ENCODE results near the gene CLEC4G.
"Not testable (repeated sequence)": the region's sequence is repeated elsewhere in the genome, so short reads cannot be mapped to it uniquely, and the experiment has no call there.

GRCh38 chr19:7764157-7764556 is 32.2 kb upstream of the CLEC4G start:
- not testable (repeated sequence) for TF ChIP-seq EZH2 (optimal IDR thresholded peaks at IDR 0.05; ENCODE audit: low read depth, low read length); EZH2phosphoT487 (IDR thresholded peaks at IDR 0.05; ENCODE audit: low read length)
- TF ChIP-seq, protein P1, sequence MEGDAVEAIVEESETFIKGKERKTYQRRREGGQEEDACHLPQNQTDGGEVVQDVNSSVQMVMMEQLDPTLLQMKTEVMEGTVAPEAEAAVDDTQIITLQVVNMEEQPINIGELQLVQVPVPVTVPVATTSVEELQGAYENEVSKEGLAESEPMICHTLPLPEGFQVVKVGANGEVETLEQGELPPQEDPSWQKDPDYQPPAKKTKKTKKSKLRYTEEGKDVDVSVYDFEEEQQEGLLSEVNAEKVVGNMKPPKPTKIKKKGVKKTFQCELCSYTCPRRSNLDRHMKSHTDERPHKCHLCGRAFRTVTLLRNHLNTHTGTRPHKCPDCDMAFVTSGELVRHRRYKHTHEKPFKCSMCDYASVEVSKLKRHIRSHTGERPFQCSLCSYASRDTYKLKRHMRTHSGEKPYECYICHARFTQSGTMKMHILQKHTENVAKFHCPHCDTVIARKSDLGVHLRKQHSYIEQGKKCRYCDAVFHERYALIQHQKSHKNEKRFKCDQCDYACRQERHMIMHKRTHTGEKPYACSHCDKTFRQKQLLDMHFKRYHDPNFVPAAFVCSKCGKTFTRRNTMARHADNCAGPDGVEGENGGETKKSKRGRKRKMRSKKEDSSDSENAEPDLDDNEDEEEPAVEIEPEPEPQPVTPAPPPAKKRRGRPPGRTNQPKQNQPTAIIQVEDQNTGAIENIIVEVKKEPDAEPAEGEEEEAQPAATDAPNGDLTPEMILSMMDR (IDR thresholded peaks at IDR 0.05; ENCODE audit: low read length), result not testable (repeated sequence)
